Measurements from ENCODE around the gene SORBS1. TPM values are rescaled to one million over a fixed set of nuclear protein-coding genes. Genes with fewer than 3 reads are reported as not detected.
A peak's percentile ranks its signal among the peaks of the same experiment; 100 is the strongest.

Gene SORBS1
- total RNA-seq (2014; rRNA removed; shearing (Covaris generic)) = 1.4 and 2.1 TPM in 2 replicates

- DNase-seq (ENCODE audit: low read depth) = peak; percentile 95
These were observed at the start of gene SORBS1 for GRCh38 chr10:95561177-95561863. TSS of gene SORBS1 (minus strand) at chr10:95561371. CDS start at chr10:95441135, 120,236 bp downstream.

GRCh38 chr10:95610727-95611126, 49.6 kb upstream of the SORBS1 start:
- DNase-seq (ENCODE audit: low read depth) = no peak

- no peak for DNase-seq (ENCODE audit: low read depth)
These were observed 45.8 kb upstream of the SORBS1 start for GRCh38 chr10:95606922-95607321.

GRCh38 chr10:95605163-95605562, 44.0 kb upstream of the SORBS1 start:
- no peak for DNase-seq (ENCODE audit: low read depth)

- DNase-seq (ENCODE audit: low read depth) = no peak
These were observed 43.5 kb upstream of the SORBS1 start for GRCh38 chr10:95604630-95605029.

GRCh38 chr10:95602382-95602781, 41.2 kb upstream of the SORBS1 start:
- DNase-seq (ENCODE audit: low read depth) = no peak

- peak; percentile 72 for DNase-seq (ENCODE audit: low read depth)
These were observed 40.0 kb upstream of the SORBS1 start for GRCh38 chr10:95601116-95601719.

- no peak for DNase-seq (ENCODE audit: low read depth)
These were observed 39.0 kb upstream of the SORBS1 start for GRCh38 chr10:95600158-95600557.

- DNase-seq (ENCODE audit: low read depth) = no peak
These were observed 36.6 kb upstream of the SORBS1 start for GRCh38 chr10:95597788-95598187.

- DNase-seq (ENCODE audit: low read depth) = no peak
These were observed 26.9 kb upstream of the SORBS1 start for GRCh38 chr10:95588025-95588424.

- DNase-seq (ENCODE audit: low read depth) = no peak
These were observed 18.8 kb upstream of the SORBS1 start for GRCh38 chr10:95579835-95580535.

- no peak for DNase-seq (ENCODE audit: low read depth)
These were observed 18.1 kb upstream of the SORBS1 start for GRCh38 chr10:95579292-95579691.

- DNase-seq (ENCODE audit: low read depth) = no peak
These were observed 17.4 kb upstream of the SORBS1 start for GRCh38 chr10:95578619-95579018.

- no peak for DNase-seq (ENCODE audit: low read depth)
These were observed 13.6 kb upstream of the SORBS1 start for GRCh38 chr10:95574649-95575365.

- no peak for DNase-seq (ENCODE audit: low read depth)
These were observed 12.9 kb upstream of the SORBS1 start for GRCh38 chr10:95573964-95574604.

- DNase-seq (ENCODE audit: low read depth) = no peak
These were observed 12.4 kb upstream of the SORBS1 start for GRCh38 chr10:95573527-95573926.

- DNase-seq (ENCODE audit: low read depth) = no peak
These were observed 11.1 kb upstream of the SORBS1 start for GRCh38 chr10:95572131-95572820.

GRCh38 chr10:95571390-95571789, 10.2 kb upstream of the SORBS1 start:
- no peak for DNase-seq (ENCODE audit: low read depth)

- DNase-seq (ENCODE audit: low read depth) = no peak
These were observed 8.2 kb upstream of the SORBS1 start for GRCh38 chr10:95569368-95569767.

GRCh38 chr10:95567903-95568630, 6.9 kb upstream of the SORBS1 start:
- DNase-seq (ENCODE audit: low read depth) = no peak
